Liver (tissue), 3 donors: ENCODE data around the gene FZD4.

Experiments
- ATF3 ChIP-seq: IDR thresholded peaks from 2 replicates; pipeline ENCODE4 v1.6.1; 2016; ENCODE audit warnings: antibody characterized with exemption
- EGR1 ChIP-seq, 2 donors: IDR thresholded peaks; 2 replicates each; pipeline ENCODE4 v1.6.1; 2016 to 2018; ENCODE audit warnings: antibody characterized with exemption in 2 of 2, low read depth in 2 of 2
- NR2F2 ChIP-seq: IDR thresholded peaks from 2 replicates; pipeline ENCODE4 v1.6.1; 2016; ENCODE audit warnings: antibody characterized with exemption
- RAD21 ChIP-seq, 2 donors: IDR thresholded peaks; 2 replicates each; pipeline ENCODE4 v1.6.1; 2016; ENCODE audit warnings: antibody characterized with exemption in 2 of 2, mild to moderate bottlenecking in 2 of 2
- YY1 ChIP-seq: IDR thresholded peaks from 2 replicates; pipeline ENCODE4 v1.6.1; 2016; ENCODE audit warnings: antibody characterized with exemption, mild to moderate bottlenecking
- TF ChIP-seq, protein P1 (sequence below): IDR thresholded peaks from 2 replicates; pipeline ENCODE4 v1.6.1; 2016; ENCODE audit warnings: antibody characterized with exemption
- TF ChIP-seq, protein P2 (sequence below): fragments of 150-350 bp; IDR thresholded peaks from 2 replicates; pipeline ENCODE4 v1.5.1; 2017; ENCODE audit warnings: improper control_type of control experiment, low read depth, low read length; ENCODE audit not compliant: missing input control
- TF ChIP-seq, protein P3 (sequence below): IDR thresholded peaks from 2 replicates; pipeline ENCODE4 v1.6.1; 2016; ENCODE audit warnings: antibody characterized with exemption, mild to moderate bottlenecking
- donor health status: healthy.
- donor health status: healthy.

- TF ChIP-seq, protein P1, sequence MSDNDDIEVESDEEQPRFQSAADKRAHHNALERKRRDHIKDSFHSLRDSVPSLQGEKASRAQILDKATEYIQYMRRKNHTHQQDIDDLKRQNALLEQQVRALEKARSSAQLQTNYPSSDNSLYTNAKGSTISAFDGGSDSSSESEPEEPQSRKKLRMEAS: no peak
- no peak for TF ChIP-seq RAD21 (IDR thresholded peaks at IDR 0.05)
- TF ChIP-seq, protein P2, sequence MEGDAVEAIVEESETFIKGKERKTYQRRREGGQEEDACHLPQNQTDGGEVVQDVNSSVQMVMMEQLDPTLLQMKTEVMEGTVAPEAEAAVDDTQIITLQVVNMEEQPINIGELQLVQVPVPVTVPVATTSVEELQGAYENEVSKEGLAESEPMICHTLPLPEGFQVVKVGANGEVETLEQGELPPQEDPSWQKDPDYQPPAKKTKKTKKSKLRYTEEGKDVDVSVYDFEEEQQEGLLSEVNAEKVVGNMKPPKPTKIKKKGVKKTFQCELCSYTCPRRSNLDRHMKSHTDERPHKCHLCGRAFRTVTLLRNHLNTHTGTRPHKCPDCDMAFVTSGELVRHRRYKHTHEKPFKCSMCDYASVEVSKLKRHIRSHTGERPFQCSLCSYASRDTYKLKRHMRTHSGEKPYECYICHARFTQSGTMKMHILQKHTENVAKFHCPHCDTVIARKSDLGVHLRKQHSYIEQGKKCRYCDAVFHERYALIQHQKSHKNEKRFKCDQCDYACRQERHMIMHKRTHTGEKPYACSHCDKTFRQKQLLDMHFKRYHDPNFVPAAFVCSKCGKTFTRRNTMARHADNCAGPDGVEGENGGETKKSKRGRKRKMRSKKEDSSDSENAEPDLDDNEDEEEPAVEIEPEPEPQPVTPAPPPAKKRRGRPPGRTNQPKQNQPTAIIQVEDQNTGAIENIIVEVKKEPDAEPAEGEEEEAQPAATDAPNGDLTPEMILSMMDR: no peak
- TF ChIP-seq YY1: no peak
- no peak for TF ChIP-seq NR2F2
- TF ChIP-seq EGR1 (IDR thresholded peaks at IDR 0.05; ENCODE audit: low read depth in 2 of 2): no peak
- no peak for TF ChIP-seq ATF3
- TF ChIP-seq, protein P3, sequence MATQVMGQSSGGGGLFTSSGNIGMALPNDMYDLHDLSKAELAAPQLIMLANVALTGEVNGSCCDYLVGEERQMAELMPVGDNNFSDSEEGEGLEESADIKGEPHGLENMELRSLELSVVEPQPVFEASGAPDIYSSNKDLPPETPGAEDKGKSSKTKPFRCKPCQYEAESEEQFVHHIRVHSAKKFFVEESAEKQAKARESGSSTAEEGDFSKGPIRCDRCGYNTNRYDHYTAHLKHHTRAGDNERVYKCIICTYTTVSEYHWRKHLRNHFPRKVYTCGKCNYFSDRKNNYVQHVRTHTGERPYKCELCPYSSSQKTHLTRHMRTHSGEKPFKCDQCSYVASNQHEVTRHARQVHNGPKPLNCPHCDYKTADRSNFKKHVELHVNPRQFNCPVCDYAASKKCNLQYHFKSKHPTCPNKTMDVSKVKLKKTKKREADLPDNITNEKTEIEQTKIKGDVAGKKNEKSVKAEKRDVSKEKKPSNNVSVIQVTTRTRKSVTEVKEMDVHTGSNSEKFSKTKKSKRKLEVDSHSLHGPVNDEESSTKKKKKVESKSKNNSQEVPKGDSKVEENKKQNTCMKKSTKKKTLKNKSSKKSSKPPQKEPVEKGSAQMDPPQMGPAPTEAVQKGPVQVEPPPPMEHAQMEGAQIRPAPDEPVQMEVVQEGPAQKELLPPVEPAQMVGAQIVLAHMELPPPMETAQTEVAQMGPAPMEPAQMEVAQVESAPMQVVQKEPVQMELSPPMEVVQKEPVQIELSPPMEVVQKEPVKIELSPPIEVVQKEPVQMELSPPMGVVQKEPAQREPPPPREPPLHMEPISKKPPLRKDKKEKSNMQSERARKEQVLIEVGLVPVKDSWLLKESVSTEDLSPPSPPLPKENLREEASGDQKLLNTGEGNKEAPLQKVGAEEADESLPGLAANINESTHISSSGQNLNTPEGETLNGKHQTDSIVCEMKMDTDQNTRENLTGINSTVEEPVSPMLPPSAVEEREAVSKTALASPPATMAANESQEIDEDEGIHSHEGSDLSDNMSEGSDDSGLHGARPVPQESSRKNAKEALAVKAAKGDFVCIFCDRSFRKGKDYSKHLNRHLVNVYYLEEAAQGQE: no peak
These were observed 24.1 kb downstream of the FZD4 start for GRCh38 chr11:86930957-86931547.
